ENCODE results near the gene LYZL6. TPM values are rescaled to one million over a fixed set of nuclear protein-coding genes. Genes with fewer than 3 reads are reported as not detected.

LYZL6 gene
- total and polyA plus RNA-seq, 5 donors from 2014 or later, result not detected

DNA sequence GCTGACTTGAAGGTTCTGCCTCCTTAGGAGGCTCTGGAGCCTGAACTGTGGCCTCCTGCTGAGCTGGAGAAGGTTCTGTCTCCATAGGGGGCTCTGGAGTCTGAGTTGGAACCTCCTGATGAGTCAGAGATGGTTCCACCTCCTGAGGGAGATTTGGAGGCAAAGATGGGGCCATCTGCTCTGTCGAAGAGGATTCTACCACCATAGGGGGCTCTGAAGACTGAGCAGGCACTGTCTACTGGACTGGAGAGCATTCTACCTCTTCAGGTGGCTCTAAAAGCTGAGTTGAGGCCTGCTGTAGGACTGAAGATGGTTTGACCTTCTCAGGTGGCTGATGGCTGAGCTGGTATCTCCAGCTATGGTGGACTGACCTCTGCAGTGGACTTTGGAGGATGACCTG, 29.2 kb downstream of the LYZL6 start:
- Histone ChIP-seq H3K9me3 (ENCODE audit: control insufficient read depth in 2 of 2, low read length in 2 of 2) (no peaks in the 10 kb centered on the region), H3K4me3 (ENCODE audit: low read depth, low read length) (no peak overlapping the region), H3K27ac (ENCODE audit: insufficient read depth, low read length, poor library complexity, severe bottlenecking) (no peak overlapping the region), H3K27me3 (ENCODE audit: control insufficient read depth, insufficient read depth, low read length) (no peaks in the 10 kb centered on the region), H3K4me1 (ENCODE audit: control insufficient read depth, insufficient read depth, low read length, poor library complexity, severe bottlenecking) (no peaks in the 10 kb centered on the region), H3K36me3 (ENCODE audit: control insufficient read depth, insufficient read depth, low read length) (no peaks in the 10 kb centered on the region)
- ATAC-seq (ENCODE audit: low read depth in 2 of 2), result no peak
- DNase-seq, result no peak
- Mint-ChIP-seq H3K36me3 (no peaks in the 10 kb centered on the region), H3K4me3 (no peak overlapping the region), H3K4me1 (no peaks in the 10 kb centered on the region), H3K27ac (no peak overlapping the region), H3K27me3 (no peaks in the 10 kb centered on the region), H3K9me3 (no peaks in the 10 kb centered on the region)

DNA sequence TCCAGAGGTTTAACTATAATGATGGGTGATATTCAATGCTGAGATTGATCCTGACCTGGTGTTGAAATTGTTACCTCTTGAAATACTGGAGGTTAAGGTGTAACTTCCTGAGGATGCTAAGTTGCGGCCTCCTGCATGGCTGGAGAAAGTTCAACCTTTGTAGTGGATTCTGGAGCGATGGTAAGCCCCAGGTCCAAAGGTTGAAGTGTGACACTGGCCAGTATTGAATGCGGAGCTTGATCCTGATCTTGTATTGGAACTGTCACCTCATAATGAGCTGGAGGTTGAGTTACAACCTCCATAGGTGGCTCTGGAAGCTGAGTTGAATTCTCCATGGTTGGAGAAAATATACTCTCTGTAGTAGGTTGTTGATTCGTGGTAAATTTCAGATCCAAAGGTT, 29.9 kb downstream of the LYZL6 start:
- Histone ChIP-seq H3K36me3 (ENCODE audit: control insufficient read depth, insufficient read depth, low read length) (no peaks in the 10 kb centered on the region), H3K4me1 (ENCODE audit: control insufficient read depth, insufficient read depth, low read length, poor library complexity, severe bottlenecking) (no peaks in the 10 kb centered on the region), H3K4me3 (ENCODE audit: low read depth, low read length) (no peak overlapping the region), H3K27ac (ENCODE audit: insufficient read depth, low read length, poor library complexity, severe bottlenecking) (no peak overlapping the region), H3K27me3 (ENCODE audit: control insufficient read depth, insufficient read depth, low read length) (no peaks in the 10 kb centered on the region), H3K9me3 (ENCODE audit: control insufficient read depth in 2 of 2, low read length in 2 of 2) (no peaks in the 10 kb centered on the region)
- no peak overlapping the region for H3K27ac Mint-ChIP-seq
- no peaks in the 10 kb centered on the region for H3K9me3 Mint-ChIP-seq
- H3K36me3 Mint-ChIP-seq, result no peaks in the 10 kb centered on the region
- H3K27me3 Mint-ChIP-seq, result no peaks in the 10 kb centered on the region
- H3K4me3 Mint-ChIP-seq, result no peak overlapping the region
- no peaks in the 10 kb centered on the region for H3K4me1 Mint-ChIP-seq
- no peak for ATAC-seq (ENCODE audit: low read depth in 2 of 2)
- DNase-seq, result no peak

GRCh38 chr17:35912942-35913341, 30.6 kb downstream of the LYZL6 start:
- Mint-ChIP-seq H3K4me3 (no peak overlapping the region), H3K9me3 (no peaks in the 10 kb centered on the region), H3K36me3 (no peaks in the 10 kb centered on the region), H3K27me3 (no peaks in the 10 kb centered on the region), H3K27ac (no peak overlapping the region), H3K4me1 (no peaks in the 10 kb centered on the region)
- ATAC-seq (ENCODE audit: low read depth in 2 of 2), result no peak
- H3K27ac ChIP-seq (ENCODE audit: insufficient read depth, low read length, poor library complexity, severe bottlenecking), result no peak overlapping the region
- no peaks in the 10 kb centered on the region for H3K4me1 ChIP-seq (ENCODE audit: control insufficient read depth, insufficient read depth, low read length, poor library complexity, severe bottlenecking)
- no peaks in the 10 kb centered on the region for H3K9me3 ChIP-seq (ENCODE audit: control insufficient read depth in 2 of 2, low read length in 2 of 2)
- H3K36me3 ChIP-seq (ENCODE audit: control insufficient read depth, insufficient read depth, low read length), result no peaks in the 10 kb centered on the region
- H3K27me3 ChIP-seq (ENCODE audit: control insufficient read depth, insufficient read depth, low read length), result no peaks in the 10 kb centered on the region
- no peak overlapping the region for H3K4me3 ChIP-seq (ENCODE audit: low read depth, low read length)
- no peak for DNase-seq

- no peak for ATAC-seq (ENCODE audit: low read depth in 2 of 2)
Measured at GRCh38 chr17:35912339-35912912, 31.1 kb downstream of the LYZL6 start.

DNA sequence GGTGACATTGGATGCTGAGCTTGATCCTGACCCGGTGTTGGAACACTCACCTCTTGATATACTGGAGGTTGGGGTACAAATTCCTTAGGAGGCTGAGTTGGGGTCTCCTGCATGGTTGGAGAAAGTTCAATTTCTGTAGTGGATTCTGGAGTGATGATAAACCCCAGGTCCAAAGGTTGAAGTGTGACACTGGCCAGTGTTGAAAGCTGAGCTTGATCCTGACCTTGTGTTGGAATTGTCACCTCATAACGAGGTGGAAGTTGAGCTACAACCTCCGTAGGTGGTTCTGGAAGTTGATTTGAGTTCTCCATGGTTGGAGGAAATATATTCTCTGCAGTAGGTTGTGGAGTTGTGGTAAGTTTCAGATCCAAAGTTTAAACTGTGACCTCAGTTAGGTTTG, 34.1 kb downstream of the LYZL6 start:
- no peaks in the 10 kb centered on the region for H3K36me3 Mint-ChIP-seq
- ATAC-seq (ENCODE audit: low read depth in 2 of 2) (no peak), DNase-seq (no peak)
- no peak overlapping the region for H3K27ac Mint-ChIP-seq
- Histone ChIP-seq H3K9me3 (ENCODE audit: control insufficient read depth in 2 of 2, low read length in 2 of 2) (no peaks in the 10 kb centered on the region), H3K4me3 (ENCODE audit: low read depth, low read length) (no peak overlapping the region), H3K4me1 (ENCODE audit: control insufficient read depth, insufficient read depth, low read length, poor library complexity, severe bottlenecking) (no peaks in the 10 kb centered on the region), H3K27ac (ENCODE audit: insufficient read depth, low read length, poor library complexity, severe bottlenecking) (no peak overlapping the region), H3K27me3 (ENCODE audit: control insufficient read depth, insufficient read depth, low read length) (no peaks in the 10 kb centered on the region), H3K36me3 (ENCODE audit: control insufficient read depth, insufficient read depth, low read length) (no peaks in the 10 kb centered on the region)
- H3K27me3 Mint-ChIP-seq, result no peaks in the 10 kb centered on the region
- H3K9me3 Mint-ChIP-seq, result no peaks in the 10 kb centered on the region
- H3K4me3 Mint-ChIP-seq, result no peak overlapping the region
- no peaks in the 10 kb centered on the region for H3K4me1 Mint-ChIP-seq

More at GRCh38 chr17:35912339-35912912, 31.1 kb downstream of the LYZL6 start:
- no peak for DNase-seq
- Histone ChIP-seq H3K4me3 (ENCODE audit: low read depth, low read length) (no peak overlapping the region), H3K36me3 (ENCODE audit: control insufficient read depth, insufficient read depth, low read length) (no peaks in the 10 kb centered on the region), H3K4me1 (ENCODE audit: control insufficient read depth, insufficient read depth, low read length, poor library complexity, severe bottlenecking) (no peaks in the 10 kb centered on the region), H3K27ac (ENCODE audit: insufficient read depth, low read length, poor library complexity, severe bottlenecking) (no peak overlapping the region), H3K9me3 (ENCODE audit: control insufficient read depth in 2 of 2, low read length in 2 of 2) (no peaks in the 10 kb centered on the region), H3K27me3 (ENCODE audit: control insufficient read depth, insufficient read depth, low read length) (no peaks in the 10 kb centered on the region)
- no peak overlapping the region for H3K27ac Mint-ChIP-seq
- H3K9me3 Mint-ChIP-seq, result no peaks in the 10 kb centered on the region
- H3K4me3 Mint-ChIP-seq, result no peak overlapping the region
- no peaks in the 10 kb centered on the region for H3K4me1 Mint-ChIP-seq
- no peaks in the 10 kb centered on the region for H3K36me3 Mint-ChIP-seq
- no peaks in the 10 kb centered on the region for H3K27me3 Mint-ChIP-seq

DNA sequence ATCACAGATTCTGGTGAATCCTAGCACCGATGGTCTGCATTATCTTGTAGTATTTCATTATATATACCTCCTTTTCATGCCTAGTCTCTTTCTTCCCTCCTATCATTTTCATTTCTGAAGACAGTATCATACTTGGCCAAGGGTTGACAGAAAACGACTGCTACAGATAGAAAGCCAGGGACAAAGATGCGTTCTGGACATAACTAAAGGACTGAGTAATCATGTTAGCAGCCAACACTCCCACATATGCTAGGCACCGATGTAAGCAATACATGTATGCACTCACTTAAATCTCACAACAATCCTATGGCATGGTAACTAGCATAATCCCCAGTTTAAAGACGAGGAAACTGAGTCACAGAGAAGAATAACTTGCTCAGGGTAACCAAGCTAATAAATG, 35.8 kb downstream of the LYZL6 start:
- no peaks in the 10 kb centered on the region for H3K27me3 ChIP-seq (ENCODE audit: control insufficient read depth, insufficient read depth, low read length)
- no peak overlapping the region for H3K27ac Mint-ChIP-seq
- no peak overlapping the region for H3K27ac ChIP-seq (ENCODE audit: insufficient read depth, low read length, poor library complexity, severe bottlenecking)
- H3K4me3 Mint-ChIP-seq, result no peak overlapping the region
- no peaks in the 10 kb centered on the region for H3K9me3 Mint-ChIP-seq
- H3K4me1 ChIP-seq (ENCODE audit: control insufficient read depth, insufficient read depth, low read length, poor library complexity, severe bottlenecking), result no peaks in the 10 kb centered on the region
- no peaks in the 10 kb centered on the region for H3K27me3 Mint-ChIP-seq
- H3K4me1 Mint-ChIP-seq, result no peaks in the 10 kb centered on the region
- no peak for DNase-seq
- ATAC-seq (ENCODE audit: low read depth in 2 of 2), result no peak
- no peak overlapping the region for H3K4me3 ChIP-seq (ENCODE audit: low read depth, low read length)
- no peaks in the 10 kb centered on the region for H3K36me3 Mint-ChIP-seq
- no peaks in the 10 kb centered on the region for H3K36me3 ChIP-seq (ENCODE audit: control insufficient read depth, insufficient read depth, low read length)
- no peaks in the 10 kb centered on the region for H3K9me3 ChIP-seq (ENCODE audit: control insufficient read depth in 2 of 2, low read length in 2 of 2)

- Histone ChIP-seq H3K4me3 (ENCODE audit: low read depth, low read length) (no peak overlapping the region), H3K27me3 (ENCODE audit: control insufficient read depth, insufficient read depth, low read length) (no peaks in the 10 kb centered on the region), H3K36me3 (ENCODE audit: control insufficient read depth, insufficient read depth, low read length) (no peaks in the 10 kb centered on the region), H3K27ac (ENCODE audit: insufficient read depth, low read length, poor library complexity, severe bottlenecking) (no peak overlapping the region), H3K4me1 (ENCODE audit: control insufficient read depth, insufficient read depth, low read length, poor library complexity, severe bottlenecking) (no peaks in the 10 kb centered on the region), H3K9me3 (ENCODE audit: control insufficient read depth in 2 of 2, low read length in 2 of 2) (no peaks in the 10 kb centered on the region)
- H3K36me3 Mint-ChIP-seq, result no peaks in the 10 kb centered on the region
- no peaks in the 10 kb centered on the region for H3K9me3 Mint-ChIP-seq
- no peaks in the 10 kb centered on the region for H3K4me1 Mint-ChIP-seq
- H3K4me3 Mint-ChIP-seq, result no peak overlapping the region
- DNase-seq (no peak), ATAC-seq (ENCODE audit: low read depth in 2 of 2) (no peak)
- no peak overlapping the region for H3K27ac Mint-ChIP-seq
- no peaks in the 10 kb centered on the region for H3K27me3 Mint-ChIP-seq
Measured at GRCh38 chr17:35906926-35907637, 36.4 kb downstream of the LYZL6 start.

All from CD4-positive, CD25-positive, alpha-beta regulatory T cell (primary cell).